ENCODE results near the gene NRXN3. TPM values are rescaled to one million over a fixed set of nuclear protein-coding genes. Genes with fewer than 3 reads are reported as not detected.
A peak's percentile ranks its signal among the peaks of the same experiment; 100 is the strongest.

The NRXN3 gene
- total and polyA plus RNA-seq, 7 donors: 0.06 to 0.74 (median 0.15) TPM

DNA sequence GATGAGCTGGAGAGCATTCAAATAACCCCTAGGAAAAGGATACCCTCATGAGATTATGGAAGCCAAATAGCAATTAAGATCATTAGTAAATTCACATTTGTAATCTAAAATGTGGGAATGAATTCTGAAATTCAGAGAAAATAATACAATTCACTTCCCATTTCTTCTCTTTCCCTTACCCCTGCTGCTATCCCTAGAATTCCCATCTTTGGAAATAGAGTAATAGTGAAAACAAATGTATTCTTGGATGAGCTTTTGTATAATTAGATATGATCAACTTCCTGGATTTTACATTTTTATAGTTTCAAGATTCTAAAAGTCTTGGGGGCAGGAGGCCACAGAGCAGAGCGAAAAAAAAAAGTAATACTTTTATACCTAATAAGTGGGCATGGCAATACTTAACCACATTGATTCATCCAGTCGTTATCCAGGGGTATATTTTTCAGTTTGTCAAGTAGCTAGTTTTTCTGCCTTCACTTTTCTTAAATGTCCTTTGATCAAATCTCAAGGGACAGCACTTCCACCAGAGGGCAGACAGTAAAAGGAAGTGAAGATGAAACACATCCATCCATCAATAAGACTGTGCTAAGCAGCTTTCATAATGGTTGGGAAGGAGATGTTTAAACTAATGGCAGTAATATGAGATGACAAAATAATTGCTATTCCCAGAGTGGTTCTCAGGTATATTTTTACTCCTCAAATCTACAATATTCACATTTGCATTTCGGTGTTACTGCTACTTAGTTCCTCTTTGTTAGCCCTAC, 1639.9 kb downstream of the NRXN3 start:
- no peaks in the 10 kb centered on the region for H3K4me1 ChIP-seq
- no peak overlapping the region for H3K4me3 ChIP-seq
- H3K27me3 ChIP-seq (ENCODE audit: insufficient read depth in 3 of 3, low read length in 2 of 3): no peaks in the 10 kb centered on the region
- ATAC-seq: no peak
- 56 to 72% (median 68%) methylated on average over 3 of the region's 3 CpGs for WGBS, 3 donors
- no peaks in the 10 kb centered on the region for H3K36me3 ChIP-seq (ENCODE audit: insufficient read depth in 1 of 2, low read depth in 1 of 2)
- intact Hi-C loops (cut with DNase I): no loop called here
- no peak overlapping the region for H3K27ac ChIP-seq
- TF ChIP-seq, protein P1, sequence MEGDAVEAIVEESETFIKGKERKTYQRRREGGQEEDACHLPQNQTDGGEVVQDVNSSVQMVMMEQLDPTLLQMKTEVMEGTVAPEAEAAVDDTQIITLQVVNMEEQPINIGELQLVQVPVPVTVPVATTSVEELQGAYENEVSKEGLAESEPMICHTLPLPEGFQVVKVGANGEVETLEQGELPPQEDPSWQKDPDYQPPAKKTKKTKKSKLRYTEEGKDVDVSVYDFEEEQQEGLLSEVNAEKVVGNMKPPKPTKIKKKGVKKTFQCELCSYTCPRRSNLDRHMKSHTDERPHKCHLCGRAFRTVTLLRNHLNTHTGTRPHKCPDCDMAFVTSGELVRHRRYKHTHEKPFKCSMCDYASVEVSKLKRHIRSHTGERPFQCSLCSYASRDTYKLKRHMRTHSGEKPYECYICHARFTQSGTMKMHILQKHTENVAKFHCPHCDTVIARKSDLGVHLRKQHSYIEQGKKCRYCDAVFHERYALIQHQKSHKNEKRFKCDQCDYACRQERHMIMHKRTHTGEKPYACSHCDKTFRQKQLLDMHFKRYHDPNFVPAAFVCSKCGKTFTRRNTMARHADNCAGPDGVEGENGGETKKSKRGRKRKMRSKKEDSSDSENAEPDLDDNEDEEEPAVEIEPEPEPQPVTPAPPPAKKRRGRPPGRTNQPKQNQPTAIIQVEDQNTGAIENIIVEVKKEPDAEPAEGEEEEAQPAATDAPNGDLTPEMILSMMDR (IDR thresholded peaks at IDR 0.05): peak; percentile 12
- DNase-seq: no peak
- no peaks in the 10 kb centered on the region for H3K9me3 ChIP-seq

DNA sequence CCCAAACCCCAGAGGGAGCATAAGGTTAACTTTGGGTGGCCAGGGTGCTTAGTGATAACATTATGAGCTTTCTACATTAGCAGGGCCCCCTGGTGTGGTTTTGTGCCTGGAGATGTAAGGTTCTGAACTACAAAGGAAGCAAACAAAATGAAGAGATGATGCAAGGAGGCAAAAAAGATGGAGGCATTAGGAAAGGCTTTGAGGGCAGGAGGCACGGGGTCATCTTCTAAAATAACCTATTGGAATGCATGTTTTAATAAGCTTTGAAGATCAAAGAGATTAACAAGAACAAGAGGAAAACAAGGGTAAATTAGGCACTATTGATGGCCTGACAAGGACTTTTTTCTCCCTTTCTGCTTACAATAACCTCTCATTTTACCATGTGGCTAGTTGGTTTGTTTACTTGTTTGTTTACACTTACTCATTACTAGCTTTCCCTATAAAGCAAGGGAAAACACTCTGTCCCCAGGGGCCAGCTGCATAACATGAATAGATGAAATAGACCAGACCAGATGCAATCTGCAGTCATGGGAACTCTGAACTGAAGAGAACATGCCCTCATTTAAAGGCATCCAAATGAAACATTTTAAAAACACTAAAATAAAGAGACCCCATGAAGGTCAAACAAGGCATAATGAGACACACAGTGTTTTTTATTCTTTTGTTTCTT, 1650.8 kb downstream of the NRXN3 start:
- H3K4me3 ChIP-seq: no peak overlapping the region
- no peak overlapping the region for H3K27ac ChIP-seq
- H3K4me1 ChIP-seq: no peaks in the 10 kb centered on the region
- TF ChIP-seq, protein P1 (IDR thresholded peaks at IDR 0.05): no peak
- 24 to 41% (median 37%) methylated on average over 1 of the region's 1 CpG for WGBS, 3 donors
- no peaks in the 10 kb centered on the region for H3K36me3 ChIP-seq (ENCODE audit: insufficient read depth in 1 of 2, low read depth in 1 of 2)
- no peaks in the 10 kb centered on the region for H3K9me3 ChIP-seq
- no peaks in the 10 kb centered on the region for H3K27me3 ChIP-seq (ENCODE audit: insufficient read depth in 3 of 3, low read length in 2 of 3)
- DNase-seq: no peak
- ATAC-seq: no peak
- intact Hi-C loops (cut with DNase I): no loop called here

DNA sequence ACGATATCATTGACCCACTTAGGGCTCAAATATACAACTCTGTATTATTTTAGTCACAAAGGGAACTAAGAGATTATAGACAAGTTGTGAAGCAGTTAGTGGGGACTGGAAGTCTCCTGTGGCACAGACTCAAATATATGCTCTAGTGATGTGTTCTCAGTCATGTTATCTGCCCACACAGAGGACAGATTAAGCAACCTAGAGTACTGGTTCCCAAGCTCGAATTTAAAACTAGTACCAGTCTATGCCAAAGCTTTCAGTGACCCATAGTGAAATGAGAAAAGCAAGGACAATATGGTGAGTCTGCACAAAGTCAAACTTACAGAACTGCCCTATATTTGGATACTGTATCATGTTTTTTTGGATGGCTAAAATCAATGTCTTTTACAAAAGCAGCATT, 1651.9 kb downstream of the NRXN3 start:
- DNase-seq (no peak), ATAC-seq (no peak)
- no peaks in the 10 kb centered on the region for H3K36me3 ChIP-seq (ENCODE audit: insufficient read depth in 1 of 2, low read depth in 1 of 2)
- H3K9me3 ChIP-seq: no peaks in the 10 kb centered on the region
- H3K27me3 ChIP-seq (ENCODE audit: insufficient read depth in 3 of 3, low read length in 2 of 3): no peaks in the 10 kb centered on the region
- intact Hi-C loops (cut with DNase I): no loop called here
- no peak overlapping the region for H3K4me3 ChIP-seq
- TF ChIP-seq, protein P1 (IDR thresholded peaks at IDR 0.05): no peak
- WGBS, 3 donors: 26 to 53% (median 26%) methylated on average over 2 of the region's 2 CpGs
- no peak overlapping the region for H3K27ac ChIP-seq
- no peaks in the 10 kb centered on the region for H3K4me1 ChIP-seq

DNA sequence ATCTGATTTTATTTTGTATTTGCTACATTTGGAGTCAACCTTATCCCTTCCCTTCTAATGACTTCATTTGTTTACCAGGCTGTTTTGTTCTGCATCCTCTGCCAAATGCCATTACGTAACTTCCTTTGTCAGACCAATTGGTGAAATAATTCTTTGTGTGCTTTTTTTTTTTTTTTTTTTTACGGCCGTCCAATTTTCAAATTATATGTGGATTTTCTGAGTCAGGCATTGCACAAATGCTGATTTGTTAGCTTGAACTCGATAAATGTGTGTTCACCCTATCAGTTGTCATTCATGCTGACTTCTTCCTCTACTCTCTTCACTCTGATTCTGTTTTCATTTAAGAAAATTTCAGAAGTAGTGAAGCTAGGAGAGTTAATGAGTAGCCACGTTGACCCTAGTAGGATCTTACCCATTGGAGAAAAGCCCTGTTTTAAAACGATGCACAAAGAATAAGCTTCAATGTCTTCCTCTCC, 1654.9 kb downstream of the NRXN3 start:
- ATAC-seq (peak in 1 of 4 donors; percentile 52), DNase-seq (no peak)
- no peaks in the 10 kb centered on the region for H3K9me3 ChIP-seq
- no peaks in the 10 kb centered on the region for H3K4me1 ChIP-seq
- intact Hi-C loops (cut with DNase I): no loop called here
- H3K27ac ChIP-seq: no peak overlapping the region
- 15 to 20% (median 17%) methylated on average over 6 of the region's 6 CpGs for WGBS, 3 donors
- H3K27me3 ChIP-seq (ENCODE audit: insufficient read depth in 3 of 3, low read length in 2 of 3): no peaks in the 10 kb centered on the region
- TF ChIP-seq, protein P1 (IDR thresholded peaks at IDR 0.05): no peak
- H3K4me3 ChIP-seq: no peak overlapping the region
- no peaks in the 10 kb centered on the region for H3K36me3 ChIP-seq (ENCODE audit: insufficient read depth in 1 of 2, low read depth in 1 of 2)

Measured in psoas muscle (tissue), 8 donors.